ENCODE measurements around the gene IZUMO1.
"Not testable (repeated sequence)": the region's sequence is repeated elsewhere in the genome, so short reads cannot be mapped to it uniquely, and the experiment has no call there.

GRCh38 chr19:48765816-48766215 lies 19.1 kb upstream of the IZUMO1 start:
- TF ChIP-seq, protein P1, sequence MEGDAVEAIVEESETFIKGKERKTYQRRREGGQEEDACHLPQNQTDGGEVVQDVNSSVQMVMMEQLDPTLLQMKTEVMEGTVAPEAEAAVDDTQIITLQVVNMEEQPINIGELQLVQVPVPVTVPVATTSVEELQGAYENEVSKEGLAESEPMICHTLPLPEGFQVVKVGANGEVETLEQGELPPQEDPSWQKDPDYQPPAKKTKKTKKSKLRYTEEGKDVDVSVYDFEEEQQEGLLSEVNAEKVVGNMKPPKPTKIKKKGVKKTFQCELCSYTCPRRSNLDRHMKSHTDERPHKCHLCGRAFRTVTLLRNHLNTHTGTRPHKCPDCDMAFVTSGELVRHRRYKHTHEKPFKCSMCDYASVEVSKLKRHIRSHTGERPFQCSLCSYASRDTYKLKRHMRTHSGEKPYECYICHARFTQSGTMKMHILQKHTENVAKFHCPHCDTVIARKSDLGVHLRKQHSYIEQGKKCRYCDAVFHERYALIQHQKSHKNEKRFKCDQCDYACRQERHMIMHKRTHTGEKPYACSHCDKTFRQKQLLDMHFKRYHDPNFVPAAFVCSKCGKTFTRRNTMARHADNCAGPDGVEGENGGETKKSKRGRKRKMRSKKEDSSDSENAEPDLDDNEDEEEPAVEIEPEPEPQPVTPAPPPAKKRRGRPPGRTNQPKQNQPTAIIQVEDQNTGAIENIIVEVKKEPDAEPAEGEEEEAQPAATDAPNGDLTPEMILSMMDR (IDR thresholded peaks at IDR 0.05): not testable (repeated sequence)
- not testable (repeated sequence) for TF ChIP-seq POLR2A (IDR thresholded peaks at IDR 0.05)
